Skeletal muscle tissue (tissue), 4 donors: ENCODE data around the gene LRATD1. TPM values are rescaled to one million over a fixed set of nuclear protein-coding genes. Genes with fewer than 3 reads are reported as not detected.

Experiments
- H3K27ac ChIP-seq: one replicate; pipeline ENCODE4 v1.7.0; 2013; ENCODE audit warnings: mild to moderate bottlenecking, low read depth, low read length, inconsistent platforms
- H3K27me3 ChIP-seq, 3 donors: one replicate each; pipeline ENCODE4 v1.7.0; 2013; ENCODE audit warnings: low read length in 3 of 3; ENCODE audit not compliant: control insufficient read depth in 3 of 3, insufficient read depth in 3 of 3
- H3K36me3 ChIP-seq, 3 donors: one replicate each; pipeline ENCODE4 v1.7.0; 2013; ENCODE audit warnings: low read length in 3 of 3; ENCODE audit not compliant: control insufficient read depth in 3 of 3, insufficient read depth in 3 of 3
- H3K4me1 ChIP-seq, 3 donors: one replicate each; pipeline ENCODE4 v1.7.0; 2013; ENCODE audit warnings: low read length in 3 of 3, mild to moderate bottlenecking in 3 of 3; ENCODE audit not compliant: control insufficient read depth in 3 of 3, insufficient read depth in 3 of 3
- H3K4me3 ChIP-seq, 3 donors: one replicate each; pipeline ENCODE4 v1.7.0; 2013; ENCODE audit warnings: low read length in 3 of 3
- H3K9ac ChIP-seq, 3 donors: one replicate each; pipeline ENCODE4 v1.7.0; 2013; ENCODE audit warnings: low read length in 3 of 3, mild to moderate bottlenecking in 3 of 3, moderate library complexity in 2 of 3, low read depth in 1 of 3
- H3K9me3 ChIP-seq, 3 donors: one replicate each; pipeline ENCODE4 v1.7.0; 2013; ENCODE audit warnings: low read length in 3 of 3; ENCODE audit not compliant: control insufficient read depth in 3 of 3
- total RNA-seq: library from RNA; depleted of rRNA; stranded (reverse); fragments of >200 nt; gene quantifications from one replicate; pipeline ENCODE4 v1.2.3, GENCODE V29; 2014
- donor health status: Osteomylitis.

Gene LRATD1
- total RNA-seq, 1 donor from 2014 or later: 5.2 TPM

DNA sequence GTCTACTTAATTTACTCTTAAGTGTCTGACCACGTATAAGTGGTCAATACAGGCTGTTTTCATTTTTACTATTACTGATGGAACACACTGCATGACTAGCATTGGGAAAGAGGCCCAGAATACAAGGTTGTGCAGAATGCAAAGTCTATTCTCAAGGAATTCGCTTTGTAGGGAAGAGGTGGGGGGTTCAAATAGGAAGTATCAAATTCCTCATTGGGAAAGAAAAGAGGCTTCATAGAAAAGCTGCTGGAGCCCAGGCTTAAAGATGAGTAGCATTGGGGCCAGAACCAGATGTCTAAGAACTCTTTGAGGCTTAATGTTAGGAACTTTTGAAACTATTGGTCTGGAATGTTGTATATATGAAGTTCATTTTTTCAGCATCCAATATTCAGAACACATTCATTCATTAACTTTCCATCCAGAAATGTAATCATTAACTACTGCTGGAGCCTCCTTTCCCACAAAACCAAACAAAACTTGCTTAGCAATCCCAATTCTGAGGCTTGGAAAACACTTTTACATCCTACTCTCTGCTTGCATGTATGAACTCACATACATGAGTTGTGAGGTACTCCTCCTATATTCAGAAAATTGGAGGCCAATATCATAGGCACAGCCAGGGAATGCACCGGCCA lies 994 bp upstream of the LRATD1 start:
- Histone ChIP-seq H3K4me3 (peak overlapping the region in 1 of 3 donors; percentile 50), H3K9me3 (no peaks in the 10 kb centered on the region), H3K27ac (no peak overlapping the region), H3K9ac (peak overlapping the region in 1 of 3 donors; percentile 26), H3K27me3 (peaks cover 24 to 32% (median 27%) of the 10 kb centered on the region in 3 donors), H3K36me3 (no peaks in the 10 kb centered on the region), H3K4me1 (peaks cover 29 to 32% (median 31%) of the 10 kb centered on the region in 3 donors)

DNA sequence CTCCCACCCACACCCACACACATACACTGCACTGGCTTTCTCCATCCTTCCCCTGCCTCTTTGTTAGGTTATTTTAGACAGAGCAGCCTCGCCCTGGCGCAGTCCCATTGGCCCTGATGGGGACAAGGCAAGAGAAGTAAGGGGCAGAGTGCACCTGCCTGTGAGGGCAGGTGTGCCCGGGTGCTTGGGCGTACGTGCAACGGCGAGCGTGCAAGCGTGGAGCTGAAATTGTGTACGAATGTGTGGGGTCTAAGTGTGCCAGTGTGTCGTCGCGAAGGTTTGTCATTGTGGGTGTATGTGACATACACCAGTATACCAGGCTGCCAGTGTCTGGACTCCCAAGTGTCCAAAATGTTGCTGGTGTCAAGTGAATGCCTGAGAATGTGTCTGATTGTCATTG lies 544 bp downstream of the LRATD1 start:
- Histone ChIP-seq H3K4me3 (peak overlapping the region; percentile 56 to 74 (median 62)), H3K27me3 (peaks cover 18 to 36% (median 27%) of the 10 kb centered on the region in 3 donors), H3K4me1 (peaks cover 29 to 32% (median 31%) of the 10 kb centered on the region in 3 donors), H3K9ac (peak overlapping the region in 2 of 3 donors; percentile 61 to 74), H3K36me3 (no peaks in the 10 kb centered on the region), H3K9me3 (no peaks in the 10 kb centered on the region), H3K27ac (no peak overlapping the region)

DNA sequence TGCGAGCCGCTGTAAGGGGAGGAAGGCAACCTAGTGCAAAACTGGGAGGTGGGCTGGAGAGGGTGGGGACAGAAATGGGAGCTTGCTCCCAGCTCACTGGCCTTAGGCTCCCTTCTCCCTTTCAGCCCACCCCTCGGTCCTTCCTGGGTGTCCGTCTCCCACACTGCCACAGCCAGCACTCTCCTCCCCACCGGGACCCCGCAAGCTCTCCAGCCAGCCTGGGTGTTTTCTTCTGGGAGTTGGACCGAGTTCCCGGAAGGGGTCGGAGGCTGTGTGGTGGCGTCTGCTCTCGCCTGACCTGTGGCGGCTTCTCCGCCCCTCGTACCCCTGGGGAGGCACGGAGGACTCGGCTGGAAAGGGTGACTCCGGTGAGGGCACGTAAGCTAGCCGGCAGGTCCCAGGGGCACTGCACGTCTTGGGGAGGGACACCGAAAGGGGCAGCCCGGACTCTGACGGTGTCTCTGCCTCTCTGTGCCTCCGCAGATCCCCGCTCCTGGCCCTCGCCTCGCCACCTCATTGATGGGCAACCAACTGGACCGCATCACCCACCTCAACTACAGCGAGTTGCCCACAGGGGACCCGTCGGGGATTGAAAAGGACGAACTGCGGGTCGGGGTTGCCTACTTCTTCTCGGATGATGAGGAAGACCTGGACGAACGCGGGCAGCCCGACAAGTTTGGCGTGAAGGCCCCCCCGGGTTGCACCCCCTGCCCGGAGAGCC lies 1.1 kb downstream of the LRATD1 start:
- H3K27ac ChIP-seq: no peak overlapping the region
- peak overlapping the region; percentile 38 to 74 (median 62) for H3K4me3 ChIP-seq
- peaks cover 18 to 36% (median 27%) of the 10 kb centered on the region in 3 donors for H3K27me3 ChIP-seq
- no peaks in the 10 kb centered on the region for H3K9me3 ChIP-seq
- H3K4me1 ChIP-seq: peaks cover 29 to 32% (median 31%) of the 10 kb centered on the region in 3 donors
- no peaks in the 10 kb centered on the region for H3K36me3 ChIP-seq
- no peak overlapping the region for H3K9ac ChIP-seq

- Histone ChIP-seq H3K27ac (no peak overlapping the region), H3K4me3 (peak overlapping the region; percentile 62 to 74 (median 64)), H3K27me3 (peaks cover 18 to 36% (median 27%) of the 10 kb centered on the region in 3 donors), H3K9ac (no peak overlapping the region), H3K36me3 (no peaks in the 10 kb centered on the region), H3K9me3 (no peaks in the 10 kb centered on the region), H3K4me1 (peaks cover 29 to 32% (median 31%) of the 10 kb centered on the region in 3 donors)
Measured at GRCh38 chr2:14634182-14634488, 1.6 kb downstream of the LRATD1 start.

- Histone ChIP-seq H3K27ac (peak overlapping the region; percentile 14), H3K4me3 (peak overlapping the region; percentile 62 to 71 (median 64)), H3K4me1 (peaks cover 29 to 32% (median 31%) of the 10 kb centered on the region in 3 donors), H3K27me3 (peaks cover 18 to 36% (median 27%) of the 10 kb centered on the region in 3 donors), H3K9ac (peak overlapping the region; percentile 41 to 61 (median 61)), H3K36me3 (no peaks in the 10 kb centered on the region), H3K9me3 (no peaks in the 10 kb centered on the region)
Measured at GRCh38 chr2:14634489-14635390, 2.2 kb downstream of the LRATD1 start.

GRCh38 chr2:14635391-14635871 lies 2.9 kb downstream of the LRATD1 start:
- no peaks in the 10 kb centered on the region for H3K9me3 ChIP-seq
- H3K4me3 ChIP-seq: peak overlapping the region; percentile 62 to 71 (median 64)
- peak overlapping the region in 2 of 3 donors; percentile 41 to 61 for H3K9ac ChIP-seq
- H3K27me3 ChIP-seq: peaks cover 18 to 36% (median 27%) of the 10 kb centered on the region in 3 donors
- H3K36me3 ChIP-seq: no peaks in the 10 kb centered on the region
- H3K4me1 ChIP-seq: peaks cover 29 to 32% (median 31%) of the 10 kb centered on the region in 3 donors
- H3K27ac ChIP-seq: peak overlapping the region; percentile 14

DNA sequence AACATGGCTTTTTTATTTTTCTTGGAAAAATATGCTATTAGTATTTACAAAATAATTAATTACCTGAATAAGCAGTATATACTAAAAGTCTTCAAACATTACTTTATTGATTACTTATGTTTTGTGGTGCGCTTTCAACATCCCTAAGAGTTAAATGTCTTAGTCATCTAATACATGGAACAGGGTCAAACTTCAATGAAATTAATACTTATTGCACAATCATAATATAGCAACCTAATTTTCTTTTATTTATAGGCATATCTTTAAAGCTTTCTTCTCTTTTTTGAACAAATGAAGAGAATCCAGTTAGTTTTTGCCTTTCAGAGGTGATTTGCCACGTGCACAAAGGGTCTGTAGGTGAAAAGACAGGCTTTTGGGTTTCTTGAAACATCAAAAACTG lies 6.0 kb downstream of the LRATD1 start:
- no peak overlapping the region for H3K9ac ChIP-seq
- H3K9me3 ChIP-seq: no peaks in the 10 kb centered on the region
- no peaks in the 10 kb centered on the region for H3K36me3 ChIP-seq
- H3K4me1 ChIP-seq: peaks cover 15 to 18% (median 17%) of the 10 kb centered on the region in 3 donors
- no peak overlapping the region for H3K27ac ChIP-seq
- no peak overlapping the region for H3K4me3 ChIP-seq
- H3K27me3 ChIP-seq: peaks cover 8 to 23% (median 19%) of the 10 kb centered on the region in 3 donors

DNA sequence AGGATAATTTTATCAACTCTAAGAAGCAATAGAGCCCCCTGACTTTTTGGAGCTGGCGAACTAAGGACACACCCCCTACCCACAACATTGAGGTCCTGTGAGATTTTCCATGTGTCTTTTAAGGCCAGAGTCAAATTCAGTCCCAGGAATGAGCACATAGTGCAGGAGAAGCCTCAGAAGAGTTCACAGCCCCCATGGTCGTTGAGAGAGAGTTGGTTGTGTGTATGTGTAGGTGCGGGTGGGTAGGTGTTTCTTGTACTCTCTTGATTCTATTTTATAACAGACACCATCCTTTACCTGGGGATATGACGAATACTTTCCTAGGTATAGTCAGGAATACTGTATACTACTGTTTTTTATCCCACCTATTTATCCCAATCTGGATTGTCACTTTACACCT lies 8.6 kb downstream of the LRATD1 start:
- no peaks in the 10 kb centered on the region for H3K36me3 ChIP-seq
- no peaks in the 10 kb centered on the region for H3K4me1 ChIP-seq
- peaks cover 0 to 6% (median 0%) of the 10 kb centered on the region in 3 donors for H3K27me3 ChIP-seq
- no peak overlapping the region for H3K27ac ChIP-seq
- H3K4me3 ChIP-seq: no peak overlapping the region
- no peaks in the 10 kb centered on the region for H3K9me3 ChIP-seq
- no peak overlapping the region for H3K9ac ChIP-seq

- Histone ChIP-seq H3K9ac (no peak overlapping the region), H3K36me3 (no peaks in the 10 kb centered on the region), H3K4me1 (peaks cover 0 to 1% (median 0%) of the 10 kb centered on the region in 3 donors), H3K27me3 (peaks cover 0 to 4% (median 0%) of the 10 kb centered on the region in 3 donors), H3K27ac (no peak overlapping the region), H3K9me3 (no peaks in the 10 kb centered on the region), H3K4me3 (no peak overlapping the region)
Measured at GRCh38 chr2:14642499-14642898, 10.0 kb downstream of the LRATD1 start.
